Adrenal gland (tissue), 12 donors: Measurements from ENCODE around the gene PRKRIP1. TPM values are rescaled to one million over a fixed set of nuclear protein-coding genes. Genes with fewer than 3 reads are reported as not detected.
"Not testable (repeated sequence)": the region's sequence is repeated elsewhere in the genome, so short reads cannot be mapped to it uniquely, and the experiment has no call there.

Experiments used
- DNase-seq, 7 donors: peaks; one replicate each; pipeline ENCODE4 v3.0.0-alpha.2; 2019 to 2020
- H3K27ac ChIP-seq, 5 donors: fragments of 200-600 bp; sonication (generic) in 4 of 5; 1 replicate in 3 of 5; 2 replicates in 2 of 5; pipeline versions ENCODE4 v1.5.1 to v1.8.0; 2016 to 2020; ENCODE audit warnings: mild to moderate bottlenecking in 1 of 5
- H3K27me3 ChIP-seq: fragments of 200-600 bp; 2 replicates; pipeline ENCODE4 v1.8.0; 2021
- H3K36me3 ChIP-seq, 2 donors: fragments of 200-600 bp; replicated peaks in 1 of 2; 1 replicate in 1 of 2; 2 replicates in 1 of 2; pipeline versions ENCODE4 v1.5.1 to v1.8.0; 2018 to 2022
- H3K4me1 ChIP-seq, 2 donors: fragments of 200-600 bp; replicated peaks in 1 of 2; 1 replicate in 1 of 2; 2 replicates in 1 of 2; pipeline versions ENCODE4 v1.5.1 to v1.8.0; 2018 to 2021
- H3K4me3 ChIP-seq, 4 donors: fragments of 200-600 bp; sonication (generic) in 3 of 4; one replicate each; pipeline ENCODE4 v1.5.1; 2016 to 2018
- H3K9me3 ChIP-seq, 3 donors: fragments of 200-600 bp; sonication (generic) in 1 of 3; replicated peaks in 1 of 3; 1 replicate in 2 of 3; 2 replicates in 1 of 3; pipeline versions ENCODE4 v1.5.1 to v1.8.0; 2016 to 2021
- CTCF ChIP-seq, 6 experiments: fragments of 450-650 bp in 4 of 6; fragments of 200-600 bp in 2 of 6; sonication (generic) in 1 of 6; IDR thresholded peaks; 1 replicate in 5 of 6; 2 replicates in 1 of 6; pipeline versions ENCODE4 v1.5.1 to v1.8.0; 2016 to 2021; ENCODE audit warnings: antibody characterized with exemption in 6 of 6, mild to moderate bottlenecking in 2 of 6, moderate library complexity in 1 of 6
- POLR2A ChIP-seq, 2 donors: fragments of 450-650 bp; IDR thresholded peaks; one replicate each; pipeline ENCODE4 v1.6.1; 2017; ENCODE audit warnings: antibody characterized with exemption in 2 of 2, mild to moderate bottlenecking in 2 of 2, moderate library complexity in 1 of 2
- WGBS, 4 donors: extraction: QIAGEN DNeasy Blood & Tissue Kit in 2 of 4; methylation state at CpG; one replicate each; pipeline versions ENCODE4 v1.1.5 to v1.1.7; 2013 to 2017; 5-methylcytosine and 5-hydroxymethylcytosine counted together
- intact Hi-C, 2 donors: fragments of 100-400 bp; cut with DNase I; formaldehyde crosslinking; loops; one replicate each; pipeline versions ENCODE4 v1.14.1 to v1.15.0; 2022 to 2023
- polyA plus RNA-seq, 3 donors: library from polyadenylated mRNA; stranded (reverse); fragments of 200-250 nt in 2 of 3; fragments of 350-450 nt in 1 of 3; fragmentation: Illumina TruSeq in 1 of 3; extraction: RNeasy Lipid Tissue Mini Kit (QIAGEN cat#74804) in 1 of 3; gene quantifications; one replicate each; pipeline ENCODE4 v1.2.3, GENCODE V29; 2013 to 2014
- total RNA-seq, 9 donors: library from RNA; depleted of rRNA in 4 of 9; stranded (reverse); fragments of >200 nt in 4 of 9; fragments of 120-200 nt in 1 of 9; fragmentation: NEBNext Ultra II Directional in 1 of 9; extraction: Animal tissue kit (Norgen Biotek cat#: 25700) in 1 of 9; gene quantifications; one replicate each; pipeline versions ENCODE4 v1.1.0 to v1.2.4, GENCODE V29; 2013 to 2023
- donor health status: healthy with polysubstance abuse.
- donor health status: Bipolar disorder and iron deficiency.
- donor health status: DM: yes; HTN: yes; CAD: no.
- donor health status: DM: no; HTN: no; CAD: no.
- donor health status: DM: no; HTN: no; CAD: no.
- donor health status: DM: yes; HTN: yes; CAD: no.

The PRKRIP1 gene
- total and polyA plus RNA-seq, 12 donors = 19.4 to 114 (median 31.1) TPM

DNA sequence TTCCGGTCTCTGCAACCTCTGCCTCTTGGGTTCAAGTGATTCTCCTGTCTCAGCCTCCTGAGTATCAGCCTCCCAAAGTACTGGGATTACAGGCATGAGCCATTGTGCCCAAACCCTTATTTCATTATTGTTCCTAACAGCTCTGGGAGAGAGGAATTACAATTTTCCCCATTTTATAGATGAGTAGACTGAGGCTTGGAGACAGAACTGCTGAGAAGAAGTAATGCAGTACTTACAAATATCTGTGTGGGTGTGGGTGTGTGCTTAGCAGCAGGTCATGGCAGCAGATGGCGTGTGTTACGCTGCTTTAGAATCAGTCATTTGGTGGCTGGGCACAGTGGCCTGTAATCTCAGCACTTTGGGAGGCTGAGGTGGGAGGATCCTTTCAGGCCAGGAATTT is 7.4 kb downstream of the PRKRIP1 start:
- TF ChIP-seq CTCF (IDR thresholded peaks at IDR 0.05) (no peak), POLR2A (IDR thresholded peaks at IDR 0.05) (no peak)
- H3K27ac ChIP-seq = peak overlapping the region in 3 of 5 donors; percentile 43 to 57 (median 50)
- no peaks in the 10 kb centered on the region for H3K9me3 ChIP-seq
- DNase-seq = no peak
- no peak overlapping the region for H3K4me3 ChIP-seq
- H3K36me3 ChIP-seq = peaks cover 0 to 97% of the 10 kb centered on the region in 2 donors
- peaks cover 5 to 9% of the 10 kb centered on the region in 2 donors for H3K4me1 ChIP-seq
- no peaks in the 10 kb centered on the region for H3K27me3 ChIP-seq
- 81 to 95% (median 91%) methylated on average over 3 of the region's 3 CpGs for WGBS, 4 donors
- intact Hi-C loops = no loop called here

DNA sequence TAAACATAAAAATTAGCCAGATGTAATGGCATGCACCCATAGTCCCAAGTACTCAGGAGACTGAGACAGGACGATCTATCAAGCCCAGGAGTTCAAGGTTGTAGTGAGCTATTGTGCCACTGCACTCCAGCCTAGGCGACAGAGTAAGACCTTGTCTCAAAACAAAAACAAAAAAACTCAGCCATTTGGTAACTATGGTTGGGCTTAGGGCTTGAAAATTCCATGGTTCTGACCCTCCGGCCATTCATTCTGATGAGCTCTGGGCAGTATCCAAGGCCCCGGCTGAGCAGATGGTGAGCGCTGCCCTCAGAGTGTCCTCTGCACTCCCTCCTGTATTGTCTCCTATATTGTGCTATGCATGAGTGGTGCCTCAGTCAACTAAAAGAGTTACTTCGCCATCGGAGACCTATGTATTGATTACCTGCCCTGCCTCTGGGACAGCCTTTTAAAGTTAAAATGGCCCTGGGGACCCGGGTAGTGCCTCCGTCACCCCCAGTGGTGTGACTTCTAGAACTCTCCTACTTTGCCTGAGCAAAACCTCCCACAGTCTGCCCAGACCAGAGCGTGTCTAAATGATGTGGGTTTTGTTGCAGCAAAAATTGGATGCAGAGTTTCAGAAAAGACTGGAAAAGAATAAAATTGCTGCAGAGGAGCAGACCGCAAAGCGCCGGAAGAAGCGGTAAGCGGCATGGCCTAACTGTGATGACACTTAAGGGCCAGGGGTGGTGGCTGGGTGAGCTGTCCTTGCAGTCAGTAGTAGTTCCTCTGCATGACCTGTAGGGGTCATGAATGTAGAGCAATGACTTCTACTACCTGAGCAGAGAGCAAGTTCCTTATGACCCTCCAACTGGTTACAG is 8.1 kb downstream of the PRKRIP1 start:
- 61 to 64% (median 64%) methylated on average over 15 of the region's 15 CpGs for WGBS, 4 donors
- H3K36me3 ChIP-seq = peaks cover 0 to 95% of the 10 kb centered on the region in 2 donors

GRCh38 chr7:102404862-102405188 is 8.7 kb downstream of the PRKRIP1 start:
- H3K4me3 ChIP-seq, H3K27ac ChIP-seq, H3K9me3 ChIP-seq, DNase-seq, H3K27me3 ChIP-seq, intact Hi-C loops, H3K4me1 ChIP-seq: not testable (repeated sequence)
- H3K36me3 ChIP-seq = peaks cover 0 to 95% of the 10 kb centered on the region in 2 donors
- WGBS, 4 donors = 93 to 99% (median 97%) methylated on average over 4 to 5 of the region's 5 CpGs

More for the DNA sequence above, 8.1 kb downstream of the PRKRIP1 start:
- no peak overlapping the region for H3K4me3 ChIP-seq
- peak in 6 of 7 donors; percentile 43 to 77 (median 68) for DNase-seq
- intact Hi-C loops = no loop called here
- H3K9me3 ChIP-seq = no peaks in the 10 kb centered on the region
- H3K27me3 ChIP-seq = no peaks in the 10 kb centered on the region
- peaks cover 5 to 9% of the 10 kb centered on the region in 2 donors for H3K4me1 ChIP-seq
- TF ChIP-seq POLR2A (IDR thresholded peaks at IDR 0.05) = no peak
- peak; percentile 41 to 63 (median 56) for TF ChIP-seq CTCF (IDR thresholded peaks at IDR 0.05)
- peak overlapping the region in 2 of 5 donors; percentile 50 to 57 for H3K27ac ChIP-seq

DNA sequence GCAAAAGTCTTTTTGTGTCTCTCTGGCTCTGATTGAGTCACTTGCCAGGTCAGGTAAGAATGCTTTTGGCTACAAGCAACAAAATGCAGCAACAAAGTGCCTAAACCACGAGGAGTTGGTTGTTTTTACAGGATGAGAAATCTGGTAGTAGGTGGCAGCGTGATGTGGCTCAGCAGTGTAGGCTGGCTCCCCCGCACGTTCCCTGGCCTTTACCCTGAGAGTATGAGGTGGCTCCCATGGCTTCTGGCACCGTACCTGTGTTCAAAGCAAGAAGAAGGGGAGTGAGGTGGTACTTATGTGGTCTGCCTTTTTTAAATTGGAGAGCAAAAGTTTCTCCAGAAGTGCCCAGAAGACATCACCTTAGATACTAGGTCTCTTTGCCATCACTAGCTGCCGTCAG is 11.7 kb downstream of the PRKRIP1 start:
- H3K36me3 ChIP-seq = peaks cover 0 to 82% of the 10 kb centered on the region in 2 donors
- no peaks in the 10 kb centered on the region for H3K9me3 ChIP-seq
- H3K27me3 ChIP-seq = no peaks in the 10 kb centered on the region
- TF ChIP-seq CTCF (IDR thresholded peaks at IDR 0.05) (no peak), POLR2A (IDR thresholded peaks at IDR 0.05) (no peak)
- H3K4me3 ChIP-seq = no peak overlapping the region
- peaks cover 5 to 17% of the 10 kb centered on the region in 2 donors for H3K4me1 ChIP-seq
- intact Hi-C loops = no loop called here
- H3K27ac ChIP-seq = no peak overlapping the region
- no peak for DNase-seq
- WGBS, 4 donors = 93 to 97% (median 95%) methylated on average over 5 to 6 of the region's 6 CpGs

GRCh38 chr7:102408530-102408929 is 12.4 kb downstream of the PRKRIP1 start:
- peaks cover 2 to 17% of the 10 kb centered on the region in 2 donors for H3K4me1 ChIP-seq
- H3K27ac ChIP-seq, H3K9me3 ChIP-seq, intact Hi-C loops, H3K27me3 ChIP-seq, DNase-seq, H3K4me3 ChIP-seq: not testable (repeated sequence)
- H3K36me3 ChIP-seq = peaks cover 0 to 78% of the 10 kb centered on the region in 2 donors
- WGBS, 4 donors = 94 to 99% (median 96%) methylated on average over 6 of the region's 6 CpGs
